Measurements from ENCODE around the gene TMEM179. TPM values are rescaled to one million over a fixed set of nuclear protein-coding genes. Genes with fewer than 3 reads are reported as not detected.

Gene TMEM179
- total and polyA plus RNA-seq, 2 of the 8 experiments (the other 6 are each of a cell fraction or from before 2014, with no cell fraction given), result 2.9 to 4.0 TPM

GRCh38 chr14:104578321-104578720 lies 26.3 kb downstream of the TMEM179 start:
- FAIRE-seq, result no peak

More at GRCh38 chr14:104578321-104578720, 26.3 kb downstream of the TMEM179 start:
- Histone ChIP-seq H2BK20ac (ENCODE audit: low read length) (no peak overlapping the region), H4K5ac (ENCODE audit: insufficient read length, low read depth, low read length) (no peak overlapping the region), H3K14ac (ENCODE audit: insufficient read length) (no peak overlapping the region), H3K4me2 (ENCODE audit: insufficient read depth in 1 of 2, low read depth in 2 of 2, low read length in 2 of 2) (no peak overlapping the region), H4K8ac (ENCODE audit: extremely low read depth, insufficient read depth, low read length) (peak overlapping the region; percentile 75; the same call in 1 of the 2 replicates), H3K9me3 (ENCODE audit: insufficient read depth in 2 of 2, low read depth in 1 of 2, low read length in 1 of 2) (no peaks in the 10 kb centered on the region), H3K18ac (ENCODE audit: extremely low read depth, low read length) (no peak overlapping the region), H3K79me1 (ENCODE audit: low read depth, low read length) (no peaks in the 10 kb centered on the region), H2BK12ac (ENCODE audit: low read depth, low read length) (no peak overlapping the region), H3K9ac (replicated peaks in 1 of 4; ENCODE audit: extremely low read depth in 1 of 4, low read depth in 3 of 4, low read length in 3 of 4) (no peak overlapping the region), H2BK15ac (ENCODE audit: low read length) (no peak overlapping the region), H2BK5ac (ENCODE audit: low read depth, low read length) (no peak overlapping the region), H3K4ac (replicated peaks; ENCODE audit: insufficient read length, low read depth, low read length) (no peak overlapping the region), H2BK120ac (replicated peaks; ENCODE audit: low read depth, low read length) (no peak overlapping the region), H2AK5ac (ENCODE audit: low read depth, low read length) (no peak overlapping the region), H3K27ac (ENCODE audit: low read depth, low read length) (no peak overlapping the region), H4K91ac (replicated peaks; ENCODE audit: insufficient read length, low read length) (no peak overlapping the region), H3K27me3 (replicated peaks in 1 of 4; ENCODE audit: control insufficient read depth in 3 of 4, extremely low read depth in 1 of 4, insufficient read depth in 3 of 4, low read length in 3 of 4) (no peaks in the 10 kb centered on the region), H3K4me1 (replicated peaks in 1 of 4; ENCODE audit: control insufficient read depth in 3 of 4, insufficient read depth in 4 of 4, low read length in 3 of 4) (no peaks in the 10 kb centered on the region), H3K79me2 (ENCODE audit: control insufficient read depth in 1 of 2, insufficient read depth in 2 of 2, low read length in 2 of 2) (no peaks in the 10 kb centered on the region), H3K36me3 (ENCODE audit: control insufficient read depth in 2 of 4, insufficient read depth in 4 of 4, low read length in 3 of 4) (no peaks in the 10 kb centered on the region), H3K23me2 (ENCODE audit: low read depth, low read length) (no peaks in the 10 kb centered on the region), H3K23ac (ENCODE audit: insufficient read length) (no peak overlapping the region), H3K4me3 (ENCODE audit: extremely low read depth in 1 of 4, insufficient read depth in 2 of 4, low read depth in 3 of 4, low read length in 4 of 4) (no peak overlapping the region), H4K20me1 (replicated peaks in 1 of 2; ENCODE audit: control insufficient read depth in 1 of 2, insufficient read depth in 2 of 2, low read length in 2 of 2) (no peaks in the 10 kb centered on the region), H3K56ac (replicated peaks; ENCODE audit: insufficient read length, low read depth, low read length) (no peak overlapping the region), H2AFZ (ENCODE audit: low read length) (no peak overlapping the region)
- ChIA-PET CTCF (ENCODE audit: partially characterized antibody) (interaction anchor here (0.9 to 1.9 kb wide), 7 partner anchors 12 to 385 kb away, joined by 3 to 10 read pairs (median 3); no protein-coding TSS in a partner anchor), POLR2A (ENCODE audit: partially characterized antibody) (no interaction called here)
- no peak for DNase-seq (ENCODE audit: low read depth in 1 of 2, low spot score in 2 of 2)
- TF ChIP-seq SP4 (IDR thresholded peaks at IDR 0.05; ENCODE audit: low read length) (no peak), MAX (IDR thresholded peaks at IDR 0.05) (no peak)
- 90% methylated on average over 8 of the region's 11 CpGs; no CpG with 5 or more reads in 1 of the 2 experiments for WGBS, 2 experiments (ENCODE audit: extremely low coverage in 1 of 2, insufficient coverage in 1 of 2, insufficient read length in 1 of 2, insufficient replicate concordance in 2 of 2, low coverage in 1 of 2, low lambda C conversion rate in 2 of 2, missing lambda C conversion rate in 1 of 2)

Measured in H1 (cell line).